Lower lobe of right lung (tissue), 2 donors: Measurements from ENCODE around the gene EXTL2. TPM values are rescaled to one million over a fixed set of nuclear protein-coding genes. Genes with fewer than 3 reads are reported as not detected.
"Not testable (repeated sequence)": the region's sequence is repeated elsewhere in the genome, so short reads cannot be mapped to it uniquely, and the experiment has no call there.

Experiments used
- ATAC-seq, 2 donors: fragments of 200-7000 bp; cut with Tn5 transposase; one replicate each; pipeline ENCODE4 v1.9.1; 2020 to 2022; ENCODE audit warnings: mild to moderate bottlenecking in 2 of 2, moderate library complexity in 2 of 2
- DNase-seq: peaks from one replicate; pipeline ENCODE4 v3.0.0-alpha.2; 2020
- H3K27ac ChIP-seq: fragments of 200-600 bp; one replicate; pipeline ENCODE4 v1.8.0; 2022
- H3K27me3 ChIP-seq: fragments of 200-600 bp; one replicate; pipeline ENCODE4 v1.8.0; 2022; ENCODE audit warnings: low read depth
- H3K36me3 ChIP-seq: fragments of 200-600 bp; one replicate; pipeline ENCODE4 v1.8.0; 2022; ENCODE audit warnings: mild to moderate bottlenecking
- H3K4me1 ChIP-seq: fragments of 200-600 bp; one replicate; pipeline ENCODE4 v1.8.0; 2022
- H3K4me3 ChIP-seq: fragments of 200-600 bp; one replicate; pipeline ENCODE4 v1.8.0; 2022; ENCODE audit warnings: mild to moderate bottlenecking
- H3K9me3 ChIP-seq: fragments of 200-600 bp; one replicate; pipeline ENCODE4 v1.8.0; 2022
- intact Hi-C: fragments of 100-400 bp; cut with DNase I; formaldehyde crosslinking; loops from one replicate; pipeline ENCODE4 v1.11.0; 2022
- total RNA-seq: library from RNA; stranded (reverse); fragmentation: NEBNext Ultra II Directional; extraction: Animal tissue kit (Norgen Biotek cat#: 25700); gene quantifications from one replicate; pipeline ENCODE4 v1.2.1, GENCODE V29; 2021
- TF ChIP-seq, protein P1 (sequence below): fragments of 200-600 bp; IDR thresholded peaks from one replicate; pipeline ENCODE4 v1.8.0; 2022; ENCODE audit warnings: antibody characterized with exemption, mild to moderate bottlenecking
- donor health status: DM: no; HTN: yes; CAD: no; lungs with severe emphysema.

EXTL2 gene
- total RNA-seq, 1 donor from 2014 or later, result 10.2 TPM

DNA sequence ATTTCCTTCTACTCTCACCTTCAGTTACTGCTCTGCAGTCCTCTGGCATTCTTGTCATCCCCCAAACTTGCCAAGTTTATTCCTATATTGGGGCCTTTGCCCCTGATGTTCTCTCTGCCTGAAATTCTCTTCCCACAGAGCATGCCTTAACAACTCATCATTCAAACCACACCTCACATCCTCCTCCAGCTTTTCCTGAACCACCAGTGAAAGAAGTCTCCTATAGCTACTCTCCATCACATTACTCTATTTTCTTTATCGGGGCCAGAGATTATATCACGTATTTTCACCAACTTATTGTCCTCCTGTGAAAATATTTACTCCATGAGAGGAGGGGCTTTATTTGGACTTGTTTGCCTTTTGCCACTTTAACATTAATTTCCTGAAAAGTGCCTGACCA lies 32.1 kb downstream of the EXTL2 start:
- Histone ChIP-seq H3K4me3 (no peak overlapping the region), H3K36me3 (no peaks in the 10 kb centered on the region), H3K9me3 (no peaks in the 10 kb centered on the region), H3K4me1 (peaks cover 7% of the 10 kb centered on the region), H3K27me3 (no peaks in the 10 kb centered on the region), H3K27ac (no peak overlapping the region)
- DNase-seq (no peak), ATAC-seq (no peak)
- intact Hi-C loops, result no loop called here
- TF ChIP-seq, protein P1, sequence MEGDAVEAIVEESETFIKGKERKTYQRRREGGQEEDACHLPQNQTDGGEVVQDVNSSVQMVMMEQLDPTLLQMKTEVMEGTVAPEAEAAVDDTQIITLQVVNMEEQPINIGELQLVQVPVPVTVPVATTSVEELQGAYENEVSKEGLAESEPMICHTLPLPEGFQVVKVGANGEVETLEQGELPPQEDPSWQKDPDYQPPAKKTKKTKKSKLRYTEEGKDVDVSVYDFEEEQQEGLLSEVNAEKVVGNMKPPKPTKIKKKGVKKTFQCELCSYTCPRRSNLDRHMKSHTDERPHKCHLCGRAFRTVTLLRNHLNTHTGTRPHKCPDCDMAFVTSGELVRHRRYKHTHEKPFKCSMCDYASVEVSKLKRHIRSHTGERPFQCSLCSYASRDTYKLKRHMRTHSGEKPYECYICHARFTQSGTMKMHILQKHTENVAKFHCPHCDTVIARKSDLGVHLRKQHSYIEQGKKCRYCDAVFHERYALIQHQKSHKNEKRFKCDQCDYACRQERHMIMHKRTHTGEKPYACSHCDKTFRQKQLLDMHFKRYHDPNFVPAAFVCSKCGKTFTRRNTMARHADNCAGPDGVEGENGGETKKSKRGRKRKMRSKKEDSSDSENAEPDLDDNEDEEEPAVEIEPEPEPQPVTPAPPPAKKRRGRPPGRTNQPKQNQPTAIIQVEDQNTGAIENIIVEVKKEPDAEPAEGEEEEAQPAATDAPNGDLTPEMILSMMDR, result no peak

GRCh38 chr1:100861379-100861778 lies 33.3 kb downstream of the EXTL2 start:
- TF ChIP-seq, protein P1, result no peak
- intact Hi-C loops, result no loop called here
- DNase-seq (no peak), ATAC-seq (no peak)
- H3K27me3 ChIP-seq, result no peaks in the 10 kb centered on the region
- H3K4me1 ChIP-seq, result peaks cover 5% of the 10 kb centered on the region
- no peak overlapping the region for H3K4me3 ChIP-seq
- no peaks in the 10 kb centered on the region for H3K36me3 ChIP-seq
- no peaks in the 10 kb centered on the region for H3K9me3 ChIP-seq
- H3K27ac ChIP-seq, result no peak overlapping the region

DNA sequence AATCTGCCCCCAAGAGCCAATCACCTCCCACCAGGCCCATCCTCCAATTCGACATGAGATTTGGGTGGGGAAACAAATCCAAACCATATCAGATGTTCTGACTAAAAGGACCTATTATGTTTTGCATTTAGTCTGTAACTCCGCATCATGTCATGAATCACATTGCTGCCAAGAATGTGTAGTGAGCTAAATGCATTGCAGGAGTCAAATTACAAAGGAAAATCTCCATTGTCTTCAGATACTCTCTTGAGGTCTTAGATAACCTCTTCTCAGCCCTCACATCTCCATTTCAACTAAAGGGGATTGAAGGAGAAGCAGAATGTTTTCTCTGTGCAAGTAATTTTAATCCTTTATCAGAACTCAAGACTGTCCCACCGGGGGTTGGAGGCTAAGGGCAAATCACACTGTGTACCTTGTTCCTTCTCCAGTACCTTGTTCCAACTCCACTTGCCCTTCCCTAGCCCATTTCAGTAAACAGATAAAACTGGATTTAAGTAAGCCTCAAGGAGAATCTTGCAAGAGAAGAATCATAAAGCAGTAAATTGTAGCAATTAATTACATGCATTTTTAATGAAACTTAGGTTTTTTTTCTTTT lies 34.1 kb downstream of the EXTL2 start:
- DNase-seq, result no peak
- intact Hi-C loops, result no loop called here
- ATAC-seq, result no peak
- Histone ChIP-seq H3K27me3 (no peaks in the 10 kb centered on the region), H3K27ac (no peak overlapping the region), H3K36me3 (no peaks in the 10 kb centered on the region), H3K9me3 (no peaks in the 10 kb centered on the region), H3K4me3 (no peak overlapping the region), H3K4me1 (no peaks in the 10 kb centered on the region)
- TF ChIP-seq, protein P1, result no peak

- H3K4me1 ChIP-seq, H3K36me3 ChIP-seq, H3K9me3 ChIP-seq, ATAC-seq, intact Hi-C loops, H3K4me3 ChIP-seq, H3K27me3 ChIP-seq, DNase-seq, H3K27ac ChIP-seq: not testable (repeated sequence)
These were observed 39.5 kb downstream of the EXTL2 start for GRCh38 chr1:100855116-100855515.

DNA sequence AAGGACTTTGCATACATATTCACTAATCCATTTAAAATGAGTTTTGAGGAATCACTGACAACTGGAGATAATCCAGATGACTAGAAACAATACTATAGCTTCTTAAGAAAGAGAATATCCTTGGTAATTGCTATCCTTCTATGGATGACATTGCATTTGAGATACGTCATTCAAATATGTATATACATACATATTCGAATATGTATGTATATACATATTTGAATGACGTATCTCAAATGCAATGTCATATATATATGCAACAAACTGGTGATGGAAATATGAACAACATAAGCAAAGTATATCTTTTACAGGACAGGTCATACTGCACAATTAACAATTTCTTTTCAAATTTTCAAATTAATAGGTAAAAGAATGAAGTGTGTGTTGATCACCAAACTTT lies 41.7 kb downstream of the EXTL2 start:
- DNase-seq (no peak), ATAC-seq (no peak)
- Histone ChIP-seq H3K36me3 (no peaks in the 10 kb centered on the region), H3K9me3 (no peaks in the 10 kb centered on the region), H3K27ac (no peak overlapping the region), H3K4me1 (no peaks in the 10 kb centered on the region), H3K4me3 (no peak overlapping the region), H3K27me3 (no peaks in the 10 kb centered on the region)
- intact Hi-C loops, result no loop called here
- TF ChIP-seq, protein P1, result no peak

DNA sequence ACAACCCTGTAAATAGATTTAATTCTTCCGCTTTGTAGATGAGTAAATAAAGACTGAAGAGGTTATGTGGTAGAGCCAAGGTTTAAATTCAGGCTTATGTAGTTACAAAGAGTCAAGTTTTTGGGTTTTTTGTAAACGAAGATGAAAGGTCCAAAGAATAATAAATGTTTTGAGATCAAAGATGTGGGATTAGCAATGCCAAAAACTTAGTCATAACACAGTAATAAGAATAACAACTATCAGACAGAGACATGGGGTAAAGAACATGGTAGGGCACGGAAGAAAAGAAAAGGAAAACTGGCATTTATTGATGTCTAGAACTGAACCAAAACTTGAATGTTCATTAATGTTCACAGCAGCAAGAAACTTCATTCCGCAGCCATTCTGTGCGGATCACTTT lies 42.9 kb downstream of the EXTL2 start:
- ATAC-seq (no peak), DNase-seq (no peak)
- Histone ChIP-seq H3K4me3 (no peak overlapping the region), H3K36me3 (no peaks in the 10 kb centered on the region), H3K27me3 (no peaks in the 10 kb centered on the region), H3K27ac (no peak overlapping the region), H3K9me3 (no peaks in the 10 kb centered on the region), H3K4me1 (peaks cover 6% of the 10 kb centered on the region)
- intact Hi-C loops, result no loop called here
- TF ChIP-seq, protein P1, result no peak
